Measurements from ENCODE around the gene CYS1. TPM values are rescaled to one million over a fixed set of nuclear protein-coding genes. Genes with fewer than 3 reads are reported as not detected.
A peak's percentile ranks its signal among the peaks of the same experiment; 100 is the strongest.

The CYS1 gene
- total and polyA plus RNA-seq, 2 of the 8 experiments (the other 6 are each of a cell fraction or from before 2014, with no cell fraction given), result 0.09 to 0.13 TPM

DNA sequence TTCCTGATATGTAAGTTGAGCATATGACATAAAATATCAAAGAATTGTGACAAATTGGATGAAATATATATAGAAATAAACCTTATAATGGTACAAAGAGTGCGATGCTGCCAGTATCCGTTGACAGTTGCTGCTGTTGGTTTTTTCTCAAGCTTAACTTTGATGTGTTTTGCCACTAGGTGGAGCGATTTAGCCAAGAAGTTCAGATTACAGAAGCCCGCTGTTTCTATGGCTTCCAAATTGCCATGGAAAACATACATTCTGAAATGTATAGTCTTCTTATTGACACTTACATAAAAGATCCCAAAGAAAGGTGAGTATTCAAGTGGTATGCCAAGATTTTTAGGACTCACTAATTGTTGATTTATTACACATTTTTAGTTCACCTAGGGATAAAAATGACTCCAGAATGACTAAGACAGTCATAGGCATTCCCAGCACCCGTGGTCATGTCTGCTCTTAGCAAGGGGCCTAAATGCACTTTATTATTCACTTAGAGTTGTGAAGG is 44.4 kb upstream of the CYS1 start:
- Histone ChIP-seq H3K4me2 (ENCODE audit: insufficient read depth in 1 of 2, low read depth in 2 of 2, low read length in 2 of 2) (peak overlapping the region; percentile 1 to 79; a peak in 2 of 4 replicates), H2BK5ac (ENCODE audit: low read depth, low read length) (no peak overlapping the region), H3K4me1 (replicated peaks in 1 of 4; ENCODE audit: control insufficient read depth in 3 of 4, insufficient read depth in 4 of 4, low read length in 3 of 4) (peaks cover 1 to 6% (median 4%) of the 10 kb centered on the region in 4 experiments; a peak in 5 of 7 replicates), H3K36me3 (ENCODE audit: control insufficient read depth in 2 of 4, insufficient read depth in 4 of 4, low read length in 3 of 4) (peaks cover 24 to 61% (median 47%) of the 10 kb centered on the region in 4 experiments), H3K14ac (ENCODE audit: insufficient read length) (no peak overlapping the region), H2BK20ac (ENCODE audit: low read length) (no peak overlapping the region), H2BK12ac (ENCODE audit: low read depth, low read length) (no peak overlapping the region), H3K9me3 (ENCODE audit: insufficient read depth in 2 of 2, low read depth in 1 of 2, low read length in 1 of 2) (no peaks in the 10 kb centered on the region), H3K23me2 (ENCODE audit: low read depth, low read length) (peaks cover 13% of the 10 kb centered on the region), H3K79me2 (ENCODE audit: control insufficient read depth in 1 of 2, insufficient read depth in 2 of 2, low read length in 2 of 2) (peaks cover 0 to 42% of the 10 kb centered on the region in 2 experiments; a peak in 3 of 4 replicates), H2AK5ac (ENCODE audit: low read depth, low read length) (no peak overlapping the region), H4K91ac (replicated peaks; ENCODE audit: insufficient read length, low read length) (no peak overlapping the region), H3K79me1 (ENCODE audit: low read depth, low read length) (peaks cover 11% of the 10 kb centered on the region), H3K4ac (replicated peaks; ENCODE audit: insufficient read length, low read depth, low read length) (no peak overlapping the region), H3K27ac (ENCODE audit: low read depth, low read length) (no peak overlapping the region), H4K5ac (ENCODE audit: insufficient read length, low read depth, low read length) (no peak overlapping the region), H4K8ac (ENCODE audit: extremely low read depth, insufficient read depth, low read length) (no peak overlapping the region), H3K4me3 (ENCODE audit: extremely low read depth in 1 of 4, insufficient read depth in 2 of 4, low read depth in 3 of 4, low read length in 4 of 4) (peak overlapping the region in 1 of 4 experiments; percentile 90; a peak in 2 of 8 replicates), H4K20me1 (replicated peaks in 1 of 2; ENCODE audit: control insufficient read depth in 1 of 2, insufficient read depth in 2 of 2, low read length in 2 of 2) (peaks cover 6 to 21% of the 10 kb centered on the region in 2 experiments), H2AFZ (ENCODE audit: low read length) (no peak overlapping the region), H3K23ac (ENCODE audit: insufficient read length) (no peak overlapping the region), H2BK15ac (ENCODE audit: low read length) (no peak overlapping the region), H3K18ac (ENCODE audit: extremely low read depth, low read length) (no peak overlapping the region), H3K27me3 (replicated peaks in 1 of 4; ENCODE audit: control insufficient read depth in 3 of 4, extremely low read depth in 1 of 4, insufficient read depth in 3 of 4, low read length in 3 of 4) (no peaks in the 10 kb centered on the region), H3K56ac (replicated peaks; ENCODE audit: insufficient read length, low read depth, low read length) (no peak overlapping the region), H3K9ac (replicated peaks in 1 of 4; ENCODE audit: extremely low read depth in 1 of 4, low read depth in 3 of 4, low read length in 3 of 4) (no peak overlapping the region), H2BK120ac (replicated peaks; ENCODE audit: low read depth, low read length) (no peak overlapping the region)
- ChIA-PET CTCF (ENCODE audit: partially characterized antibody) (interaction anchor here (0.6 to 12.5 kb wide), 30 partner anchors 8 to 1335 kb away, joined by 3 to 141 read pairs (median 4); no protein-coding TSS in a partner anchor), POLR2A (ENCODE audit: partially characterized antibody) (interaction anchor here (0.8 to 8.9 kb wide), 14 partner anchors 10 to 315 kb away, joined by 3 to 87 read pairs (median 4); partner anchors contain the start of gene CYS1)
- WGBS, 2 experiments (ENCODE audit: extremely low coverage in 1 of 2, insufficient coverage in 1 of 2, insufficient read length in 1 of 2, insufficient replicate concordance in 2 of 2, low coverage in 1 of 2, low lambda C conversion rate in 2 of 2, missing lambda C conversion rate in 1 of 2), result 67% methylated on average over 5 of the region's 5 CpGs; no CpG with 5 or more reads in 1 of the 2 experiments
- DNase-seq (ENCODE audit: low read depth in 1 of 2, low spot score in 2 of 2) (no peak), FAIRE-seq (no peak)
- no peak for TF ChIP-seq POLR2AphosphoS5 (IDR thresholded peaks at IDR 0.05; ENCODE audit: low read depth, low read length)
- TF ChIP-seq SP1 (IDR thresholded peaks at IDR 0.05; ENCODE audit: low read depth, low read length), result no peak
- no peak for TF ChIP-seq GTF2F1 (IDR thresholded peaks at IDR 0.05; ENCODE audit: borderline replicate concordance, low read depth, low read length)
- TF ChIP-seq, protein P1, sequence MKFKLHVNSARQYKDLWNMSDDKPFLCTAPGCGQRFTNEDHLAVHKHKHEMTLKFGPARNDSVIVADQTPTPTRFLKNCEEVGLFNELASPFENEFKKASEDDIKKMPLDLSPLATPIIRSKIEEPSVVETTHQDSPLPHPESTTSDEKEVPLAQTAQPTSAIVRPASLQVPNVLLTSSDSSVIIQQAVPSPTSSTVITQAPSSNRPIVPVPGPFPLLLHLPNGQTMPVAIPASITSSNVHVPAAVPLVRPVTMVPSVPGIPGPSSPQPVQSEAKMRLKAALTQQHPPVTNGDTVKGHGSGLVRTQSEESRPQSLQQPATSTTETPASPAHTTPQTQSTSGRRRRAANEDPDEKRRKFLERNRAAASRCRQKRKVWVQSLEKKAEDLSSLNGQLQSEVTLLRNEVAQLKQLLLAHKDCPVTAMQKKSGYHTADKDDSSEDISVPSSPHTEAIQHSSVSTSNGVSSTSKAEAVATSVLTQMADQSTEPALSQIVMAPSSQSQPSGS (IDR thresholded peaks at IDR 0.05; ENCODE audit: low read length), result no peak
- peak; percentile 47 to 59 for TF ChIP-seq RAD21 (IDR thresholded peaks at IDR 0.05 in 1 of 2, conservative IDR thresholded peaks at IDR 0.05 in 1 of 2; ENCODE audit: low read depth in 2 of 2, low read length in 2 of 2)
- TF ChIP-seq SIN3A (conservative IDR thresholded peaks at IDR 0.05 in 1 of 2, IDR thresholded peaks at IDR 0.05 in 1 of 2; ENCODE audit: low read depth in 1 of 2, low read length in 2 of 2), result peak in 1 of 2 experiments; percentile 60; a peak in 1 of 4 replicates
- TF ChIP-seq, protein P2, sequence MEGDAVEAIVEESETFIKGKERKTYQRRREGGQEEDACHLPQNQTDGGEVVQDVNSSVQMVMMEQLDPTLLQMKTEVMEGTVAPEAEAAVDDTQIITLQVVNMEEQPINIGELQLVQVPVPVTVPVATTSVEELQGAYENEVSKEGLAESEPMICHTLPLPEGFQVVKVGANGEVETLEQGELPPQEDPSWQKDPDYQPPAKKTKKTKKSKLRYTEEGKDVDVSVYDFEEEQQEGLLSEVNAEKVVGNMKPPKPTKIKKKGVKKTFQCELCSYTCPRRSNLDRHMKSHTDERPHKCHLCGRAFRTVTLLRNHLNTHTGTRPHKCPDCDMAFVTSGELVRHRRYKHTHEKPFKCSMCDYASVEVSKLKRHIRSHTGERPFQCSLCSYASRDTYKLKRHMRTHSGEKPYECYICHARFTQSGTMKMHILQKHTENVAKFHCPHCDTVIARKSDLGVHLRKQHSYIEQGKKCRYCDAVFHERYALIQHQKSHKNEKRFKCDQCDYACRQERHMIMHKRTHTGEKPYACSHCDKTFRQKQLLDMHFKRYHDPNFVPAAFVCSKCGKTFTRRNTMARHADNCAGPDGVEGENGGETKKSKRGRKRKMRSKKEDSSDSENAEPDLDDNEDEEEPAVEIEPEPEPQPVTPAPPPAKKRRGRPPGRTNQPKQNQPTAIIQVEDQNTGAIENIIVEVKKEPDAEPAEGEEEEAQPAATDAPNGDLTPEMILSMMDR (IDR thresholded peaks at IDR 0.05; ENCODE audit: control extremely low read depth in 1 of 3, insufficient read depth in 1 of 3, low read depth in 1 of 3, low read length in 3 of 3), result peak in 2 of 3 experiments; percentile 39 to 46; a peak in 3 of 4 replicates

Data from H1 (cell line).